HG02938 (cell line): Measurements from ENCODE around the gene EHF.
"Not testable (repeated sequence)": the region's sequence is repeated elsewhere in the genome, so short reads cannot be mapped to it uniquely, and the experiment has no call there.

Experiments
- ATAC-seq: cut with Tn5 transposase; IDR thresholded peaks from one replicate; pipeline ENCODE4 v1.9.1; 2021; ENCODE audit warnings: mild to moderate bottlenecking, moderate library complexity; ENCODE audit not compliant: unreplicated experiment

Gene EHF

GRCh38 chr11:34665077-34665835 is 44.4 kb downstream of the EHF start:
- no peak for ATAC-seq

DNA sequence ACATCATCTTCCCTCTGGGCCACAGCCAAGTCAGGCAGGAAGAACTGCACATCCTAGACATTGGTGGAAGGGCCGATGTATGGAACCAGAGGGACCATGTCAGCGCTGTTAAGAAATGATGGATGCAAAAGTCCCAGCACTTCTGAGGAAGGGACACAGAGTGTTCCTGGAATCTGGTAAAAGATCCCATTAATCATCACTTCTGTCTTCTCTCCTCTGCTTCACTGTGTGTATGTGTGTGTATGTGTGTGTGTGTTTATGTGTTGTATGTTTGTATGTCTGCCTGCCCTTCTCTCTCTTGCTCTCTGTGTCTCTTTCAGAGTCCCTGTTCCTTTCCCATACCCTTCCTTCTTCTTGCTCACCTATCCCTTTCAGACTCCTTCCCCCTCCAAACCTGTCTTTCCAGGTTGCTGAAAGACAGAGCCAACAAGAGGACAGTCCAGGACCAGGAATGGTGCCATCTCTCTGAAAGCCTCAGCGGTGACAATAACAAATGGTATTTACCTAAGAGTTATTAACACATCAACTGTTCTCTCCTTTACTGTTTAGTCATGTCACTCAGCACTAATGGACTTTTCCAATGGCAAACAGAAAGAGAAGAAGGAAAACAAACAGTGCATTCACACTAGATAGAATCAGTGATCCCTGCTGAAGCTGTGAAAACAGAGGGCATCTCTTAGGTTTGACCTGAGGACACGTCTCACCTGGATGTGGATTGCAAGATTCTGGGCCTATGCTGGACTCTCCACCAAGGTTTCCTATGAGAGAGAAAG is 47.1 kb downstream of the EHF start:
- no peak for ATAC-seq

DNA sequence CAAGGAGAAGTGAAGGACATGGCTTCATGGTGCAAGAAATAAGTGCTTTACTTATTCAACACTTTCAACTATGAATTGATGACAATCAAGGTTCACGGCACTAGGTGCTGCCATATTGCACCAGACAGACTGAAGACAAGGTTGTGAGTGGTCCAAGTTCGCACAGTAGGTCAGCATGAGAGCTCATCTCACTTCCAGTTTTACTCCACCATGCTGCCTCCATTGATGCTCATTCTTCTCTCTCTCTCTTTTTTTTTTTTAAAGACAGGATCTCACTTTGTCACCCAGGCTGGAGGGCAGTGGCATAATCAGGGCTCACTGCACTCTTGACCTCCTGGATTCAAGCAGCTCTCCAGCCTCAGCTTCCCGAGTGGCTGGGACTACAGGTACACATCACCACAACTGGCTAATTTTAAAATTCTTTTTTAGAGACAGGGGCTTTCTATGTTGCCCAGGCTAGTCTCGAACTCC is 47.7 kb downstream of the EHF start:
- no peak for ATAC-seq

- no peak for ATAC-seq
Observed at GRCh38 chr11:34669458-34669857, 48.6 kb downstream of the EHF start.

DNA sequence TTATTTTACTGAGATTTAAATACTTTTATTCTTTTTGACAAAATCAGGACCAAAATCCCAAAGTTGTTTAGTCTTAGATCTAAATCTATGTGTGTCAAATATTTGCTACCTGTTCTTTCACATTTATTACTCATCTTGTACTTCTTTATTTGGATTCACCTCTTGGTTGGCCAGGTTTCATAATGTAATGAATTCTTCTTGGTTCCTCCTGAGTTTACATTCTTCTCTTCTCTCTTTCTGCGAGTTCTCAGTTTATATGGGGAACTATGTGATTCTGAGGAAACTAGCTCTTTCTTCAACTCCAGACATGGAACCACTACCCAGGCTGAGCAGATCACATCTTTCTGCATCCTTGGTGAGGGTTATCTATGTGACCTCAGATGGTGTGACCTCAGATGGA is 50.2 kb downstream of the EHF start:
- ATAC-seq: no peak

GRCh38 chr11:34671946-34672345 is 51.1 kb downstream of the EHF start:
- no peak for ATAC-seq

DNA sequence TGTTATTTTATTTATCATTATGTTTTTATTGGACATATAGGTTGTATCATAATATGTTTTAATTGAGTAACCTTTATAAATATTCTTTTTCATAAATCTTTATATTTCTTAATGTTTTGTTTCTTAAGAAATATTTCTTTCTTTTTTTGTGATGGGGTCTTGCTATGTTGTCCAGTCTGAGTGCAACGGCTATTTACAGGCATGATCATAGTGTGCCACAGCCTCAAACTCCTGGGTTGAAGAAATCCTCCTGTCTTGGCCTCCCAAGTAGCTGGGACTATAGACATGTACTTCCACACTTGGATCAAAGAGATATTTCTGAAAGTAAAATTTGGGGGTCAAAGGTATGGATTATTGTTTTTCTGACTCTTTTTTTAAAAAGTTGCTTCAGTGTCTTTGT is 53.1 kb downstream of the EHF start:
- no peak for ATAC-seq

- ATAC-seq: no peak
Observed at GRCh38 chr11:34676227-34676626, 55.3 kb downstream of the EHF start.

DNA sequence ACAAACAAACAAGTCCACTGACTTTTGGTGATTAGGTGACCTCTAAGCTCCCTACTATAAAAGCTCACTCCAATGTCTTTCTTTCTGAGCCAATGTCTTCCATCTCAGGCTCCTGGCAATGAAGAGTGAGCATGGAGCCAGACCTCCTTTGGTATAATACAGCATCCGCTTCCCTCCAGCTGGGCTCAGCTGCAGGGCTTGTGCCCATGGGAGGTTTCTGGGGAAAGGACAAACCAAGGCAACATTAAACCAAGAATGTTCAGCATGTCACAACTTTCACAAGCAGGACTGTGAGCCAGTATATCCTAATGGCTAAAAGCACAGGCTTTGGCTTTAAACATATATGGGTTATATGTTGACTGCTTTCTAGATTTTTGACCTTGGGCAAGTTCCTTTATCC is 58.8 kb downstream of the EHF start:
- no peak for ATAC-seq

GRCh38 chr11:34680206-34680605 is 59.3 kb downstream of the EHF start:
- no peak for ATAC-seq

DNA sequence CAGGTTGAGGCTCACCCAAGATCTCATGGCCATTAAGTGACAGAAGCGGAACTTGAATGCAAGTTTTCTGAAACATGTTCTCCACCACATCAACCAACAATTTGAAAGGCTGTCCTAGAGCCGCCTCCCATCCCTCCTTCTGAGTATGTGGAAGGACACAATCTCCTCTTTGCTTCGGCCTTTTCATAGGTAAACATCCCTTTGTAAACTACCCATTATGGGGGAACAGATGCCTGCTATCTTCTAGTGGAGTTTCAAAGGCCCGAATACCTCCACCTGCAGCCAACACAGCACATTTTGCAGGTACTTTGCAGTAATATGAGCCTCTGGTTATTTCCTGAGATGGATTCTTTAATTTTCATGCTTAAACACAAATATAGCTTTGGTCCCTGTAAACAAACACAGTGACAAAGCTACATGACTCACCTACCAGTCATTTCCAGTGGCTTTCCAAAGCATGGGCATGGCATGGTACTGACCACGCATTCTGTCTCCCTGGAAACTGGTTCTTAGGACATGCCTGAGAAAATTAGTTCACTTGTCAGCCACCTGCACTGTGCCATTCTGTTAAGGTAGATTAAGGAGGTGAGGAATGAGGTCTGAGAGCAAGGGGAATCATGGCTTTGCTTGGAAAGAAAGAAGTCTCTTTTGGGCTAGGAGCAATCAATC is 60.2 kb downstream of the EHF start:
- no peak for ATAC-seq

DNA sequence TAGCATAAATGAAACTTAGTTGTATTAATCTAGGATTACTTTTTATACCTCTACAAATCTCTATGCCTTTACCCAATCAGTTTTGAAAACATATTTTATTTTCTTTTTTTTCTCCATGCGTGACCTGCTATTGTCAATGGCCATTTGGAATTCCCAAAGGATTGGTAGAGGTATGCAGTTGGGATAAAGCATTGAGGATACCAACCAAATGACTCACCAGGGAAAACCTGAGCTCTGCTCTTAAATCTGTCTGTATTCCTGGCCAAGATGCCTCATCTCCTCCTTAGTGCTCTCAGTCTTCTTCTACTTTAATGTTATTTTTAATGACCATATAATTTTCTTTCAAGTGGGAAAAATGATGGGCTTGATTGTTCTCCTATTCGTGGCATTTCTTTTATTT is 61.9 kb downstream of the EHF start:
- no peak for ATAC-seq

GRCh38 chr11:34683396-34683795 is 62.5 kb downstream of the EHF start:
- ATAC-seq: no peak

GRCh38 chr11:34685864-34686263 is 65.0 kb downstream of the EHF start:
- ATAC-seq: no peak

GRCh38 chr11:34692299-34692698 is 71.4 kb downstream of the EHF start:
- not testable (repeated sequence) for ATAC-seq

DNA sequence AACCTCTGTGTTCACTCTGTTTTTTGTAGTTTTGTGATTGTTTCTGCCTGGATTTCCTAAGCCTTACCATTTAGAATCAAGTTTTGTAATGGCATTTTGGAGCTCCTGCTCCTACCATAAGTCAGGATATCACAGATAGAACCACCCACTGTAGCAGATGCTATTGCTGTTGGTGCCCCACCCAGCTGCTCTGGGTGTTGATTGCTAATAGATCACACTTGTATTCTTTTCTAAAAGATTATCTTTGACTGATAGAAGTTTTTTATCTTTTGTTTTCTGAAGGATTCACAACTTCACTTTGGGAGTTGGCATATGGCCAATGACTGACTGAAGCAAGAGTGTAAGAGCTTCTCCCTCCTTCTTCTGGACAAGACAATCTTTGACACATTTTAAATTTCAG is 76.0 kb downstream of the EHF start:
- ATAC-seq: no peak

DNA sequence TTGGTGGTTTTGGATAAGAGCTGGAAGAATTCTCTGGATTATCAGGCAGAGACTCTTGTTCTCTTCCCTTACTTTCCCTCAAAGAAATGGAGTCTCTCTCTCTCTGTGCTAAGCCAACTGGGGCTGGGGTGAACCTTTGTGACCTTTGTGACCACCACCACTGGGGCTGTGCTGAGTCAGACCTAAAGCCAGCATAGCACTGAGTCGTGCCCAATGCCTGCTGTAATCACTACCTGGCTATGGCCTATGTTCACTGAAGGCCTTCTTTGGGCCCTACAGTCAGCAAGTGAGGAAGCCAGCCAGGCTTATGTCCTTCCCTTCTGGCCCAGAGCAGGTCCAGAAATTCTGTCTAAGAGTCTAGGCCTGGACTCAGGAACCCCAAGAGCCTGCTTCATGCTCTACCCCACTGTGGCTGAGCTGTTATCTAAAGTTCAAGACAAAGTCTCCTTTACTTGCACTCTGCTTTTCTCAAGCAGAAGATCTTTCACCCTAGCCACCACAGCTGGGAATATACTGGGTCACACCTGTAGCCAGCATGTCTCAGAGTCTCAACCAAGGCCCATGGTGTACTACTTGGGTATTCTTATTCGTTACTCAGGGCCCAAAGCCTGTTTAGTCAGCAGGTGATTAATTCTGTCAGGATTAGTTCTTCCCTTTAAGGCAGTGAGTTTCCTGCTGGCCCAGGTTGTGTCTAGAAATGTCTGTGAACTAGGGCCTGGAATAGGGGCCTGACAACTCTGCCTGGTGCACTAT is 86.0 kb downstream of the EHF start:
- no peak for ATAC-seq

DNA sequence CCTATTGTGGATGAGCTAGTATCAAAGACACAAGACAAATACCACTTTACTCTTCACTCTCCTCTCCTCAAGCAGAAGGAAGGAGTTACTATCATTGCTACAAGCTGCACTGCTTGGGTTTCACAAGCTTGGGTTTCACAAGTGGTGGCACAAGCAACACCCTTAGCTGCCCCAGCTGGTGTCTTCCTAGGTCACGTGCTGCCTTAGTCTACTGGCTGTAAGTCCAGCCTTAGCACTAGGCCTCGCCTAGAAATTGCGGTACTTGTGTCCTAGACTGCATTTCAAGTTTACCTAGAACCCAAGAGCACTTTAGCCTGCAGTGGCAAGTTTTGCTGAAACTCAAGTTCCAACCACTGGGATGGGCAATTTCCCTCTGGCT is 86.6 kb downstream of the EHF start:
- no peak for ATAC-seq
